HG03571 (cell line): ENCODE results near the gene CCDC102A.
"Not testable (repeated sequence)": the region's sequence is repeated elsewhere in the genome, so short reads cannot be mapped to it uniquely, and the experiment has no call there.

Experiments
- ATAC-seq: cut with Tn5 transposase; IDR thresholded peaks from one replicate; pipeline ENCODE4 v1.9.1; 2021; ENCODE audit not compliant: unreplicated experiment

Gene CCDC102A

GRCh38 chr16:57503366-57503765, 33.0 kb downstream of the CCDC102A start:
- no peak for ATAC-seq

- ATAC-seq, result no peak
Measured at GRCh38 chr16:57502048-57502775, 34.2 kb downstream of the CCDC102A start.

DNA sequence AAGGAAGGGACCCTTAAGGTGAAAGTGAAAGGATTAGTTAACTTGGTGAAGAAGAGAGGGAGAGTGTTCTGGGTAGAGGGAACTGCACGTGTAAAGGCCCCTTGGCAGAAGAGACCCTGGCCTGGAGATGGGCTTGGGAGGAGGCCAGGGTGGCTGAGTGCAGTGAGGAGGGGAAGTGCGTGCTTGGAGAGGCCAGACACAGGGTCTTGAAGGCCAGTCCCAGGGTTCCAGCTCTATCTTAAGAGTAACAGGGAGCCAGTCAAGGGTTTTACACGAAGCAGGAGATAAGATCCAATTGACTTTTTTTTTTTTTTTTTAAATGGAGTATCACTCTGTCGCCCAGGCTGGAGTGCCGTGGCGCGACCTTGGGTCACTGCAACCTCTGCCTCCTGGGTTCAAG, 34.9 kb downstream of the CCDC102A start:
- ATAC-seq, result no peak

- no peak for ATAC-seq
Measured at GRCh38 chr16:57500578-57501111, 35.7 kb downstream of the CCDC102A start.

DNA sequence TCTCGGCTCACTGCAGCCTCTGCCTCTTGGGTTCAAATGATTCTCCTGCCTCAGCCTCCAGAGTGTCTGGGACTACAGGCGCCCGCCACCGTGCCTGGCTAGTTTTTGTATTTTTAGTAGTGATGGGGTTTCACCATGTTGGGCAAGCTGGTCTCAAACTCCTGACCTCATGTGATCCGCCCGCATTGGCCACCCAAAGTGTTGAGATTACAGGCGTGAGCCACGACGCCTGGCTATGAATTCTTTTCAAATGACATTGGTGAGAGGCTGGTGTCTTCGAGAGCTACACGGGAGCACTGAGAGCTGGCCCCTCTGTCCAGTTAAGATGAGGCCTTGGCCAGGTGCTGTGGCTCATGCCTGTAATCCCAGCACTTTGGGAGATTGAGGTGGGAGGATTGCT, 36.4 kb downstream of the CCDC102A start:
- not testable (repeated sequence) for ATAC-seq

GRCh38 chr16:57498031-57498430, 38.3 kb downstream of the CCDC102A start:
- no peak for ATAC-seq

DNA sequence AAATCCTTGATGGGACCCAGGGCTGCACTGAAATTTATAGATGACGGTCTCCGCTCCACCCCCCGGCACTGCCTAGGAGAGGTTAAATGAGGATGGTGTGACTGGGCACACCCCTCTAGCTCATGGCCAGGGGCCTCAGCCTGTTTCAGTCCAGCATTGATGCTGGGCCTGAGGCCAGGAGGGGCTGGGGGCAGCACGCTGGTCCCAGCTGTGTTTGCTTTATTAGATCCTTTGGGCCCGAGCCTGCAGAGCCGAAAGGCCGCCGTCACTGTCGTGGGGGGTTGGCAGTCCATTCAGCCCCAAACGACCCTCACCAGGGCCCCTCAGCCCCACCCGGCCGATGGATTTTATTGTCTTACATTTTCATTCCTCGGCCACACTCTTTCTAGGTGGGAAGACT, 39.2 kb downstream of the CCDC102A start:
- no peak for ATAC-seq

- no peak for ATAC-seq
Measured at GRCh38 chr16:57493767-57494166, 42.6 kb downstream of the CCDC102A start.

DNA sequence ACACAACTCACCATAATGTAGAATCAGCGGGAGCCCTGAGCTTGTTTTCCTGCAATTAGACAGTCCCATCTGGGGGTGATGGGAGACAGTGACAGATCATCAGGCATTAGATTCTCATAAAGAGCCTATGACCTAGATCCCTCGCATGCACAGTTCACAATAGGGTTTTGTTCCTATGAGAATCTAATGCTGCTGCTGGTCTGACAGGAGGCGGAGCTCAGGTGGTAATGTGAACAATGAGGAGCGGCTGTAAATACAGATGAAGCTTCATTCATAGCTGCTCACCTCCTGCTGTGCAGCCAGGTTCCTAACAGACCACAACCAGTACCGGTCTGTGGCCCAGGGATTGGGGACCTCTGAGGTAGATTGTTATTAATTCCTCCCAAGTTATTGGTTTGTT, 47.1 kb downstream of the CCDC102A start:
- no peak for ATAC-seq

DNA sequence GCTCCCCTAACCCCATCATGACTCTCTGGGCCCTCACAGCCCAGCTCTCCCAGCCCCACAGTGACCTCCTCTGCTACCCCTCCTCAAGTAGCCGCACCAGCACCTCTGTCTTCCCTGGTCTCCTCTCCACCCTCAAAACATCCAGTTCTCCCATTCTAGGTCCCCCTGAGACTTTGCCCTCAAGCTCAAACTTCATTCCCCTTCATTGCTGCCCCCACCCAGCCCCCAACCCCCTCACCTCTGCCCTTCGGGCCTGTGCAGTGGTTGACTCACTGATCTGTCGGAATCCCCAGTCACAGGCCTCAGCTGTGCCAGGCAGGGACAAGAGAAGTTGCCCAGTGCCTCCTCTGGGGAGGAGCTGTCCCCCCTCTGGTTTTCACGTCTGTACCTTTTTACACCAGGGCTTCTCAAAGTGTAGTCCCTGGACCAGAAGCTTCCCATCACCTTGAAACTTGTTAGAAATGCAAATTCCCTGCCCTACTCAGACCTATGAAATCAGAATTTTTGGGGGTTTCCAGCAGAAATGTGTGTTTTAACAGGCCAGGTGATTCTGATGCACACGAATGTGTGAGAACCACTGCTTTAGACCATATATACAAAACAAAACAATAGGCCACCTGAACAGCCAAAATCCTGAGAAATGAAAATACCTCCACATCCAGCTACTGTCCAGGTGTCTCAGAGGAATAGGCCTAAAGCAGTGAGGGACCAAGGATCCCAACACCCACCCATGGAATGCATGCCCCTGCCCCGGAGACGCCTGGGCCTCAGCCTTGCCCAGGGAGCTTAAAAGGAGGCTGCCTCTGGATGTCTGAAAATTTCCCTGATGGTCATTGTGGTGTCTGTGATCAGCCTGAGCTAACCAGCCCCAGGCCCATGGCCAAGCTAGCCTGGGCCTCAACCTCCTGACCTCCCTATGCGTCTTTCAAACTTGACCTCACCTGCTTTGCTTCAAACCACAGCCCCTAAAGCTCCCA, 49.2 kb downstream of the CCDC102A start:
- no peak for ATAC-seq

DNA sequence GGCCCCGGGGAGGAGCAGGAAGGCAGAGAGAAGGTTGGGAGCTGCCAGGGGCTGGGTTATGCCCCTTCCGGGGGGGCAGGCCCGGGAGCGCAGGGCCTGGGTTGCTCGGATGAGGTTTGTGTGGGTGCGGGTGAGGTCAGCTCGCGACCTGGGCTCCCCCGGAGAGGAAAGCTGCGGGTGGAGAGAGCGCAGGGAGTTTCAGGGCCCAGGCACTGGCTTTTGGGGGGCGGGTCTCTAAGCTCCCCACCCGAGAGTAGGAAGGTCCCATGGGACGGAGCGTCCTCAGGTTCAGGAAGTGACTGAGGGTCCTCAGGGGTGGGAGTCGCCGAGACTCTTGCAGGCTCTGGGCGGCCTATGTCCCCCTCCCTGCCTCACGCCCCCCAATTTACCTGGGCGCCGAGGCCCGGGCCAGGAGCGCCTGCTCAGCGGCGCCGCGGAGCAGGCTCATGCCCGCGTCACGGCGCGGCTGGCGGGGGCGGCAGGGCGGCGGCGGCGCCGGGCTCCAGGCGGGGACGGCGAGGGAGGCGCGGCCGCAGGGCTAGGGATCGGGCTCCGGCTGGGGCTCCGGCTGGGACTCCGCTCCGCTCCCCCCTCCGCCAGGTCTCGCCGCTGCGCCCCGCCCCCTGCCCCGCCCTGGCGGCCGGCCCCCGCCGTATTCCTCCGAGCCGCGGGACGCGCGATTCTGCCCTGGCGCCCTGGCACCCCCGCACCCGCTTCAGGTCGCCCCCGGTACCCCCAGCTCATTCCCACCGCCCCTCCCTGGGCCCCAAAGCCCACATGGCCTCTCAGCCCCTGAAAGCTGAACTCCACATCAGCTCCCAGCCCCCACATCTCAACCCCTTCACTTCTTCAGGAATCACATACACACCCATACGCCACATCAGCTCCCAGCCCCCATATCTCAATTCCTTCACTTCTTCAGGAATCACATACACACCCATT, 50.2 kb downstream of the CCDC102A start, which contains the start of gene DOK4:
Gene DOK4 (minus strand): TSS at position 578 of the 942 bp plus-strand sequence. CDS start 6,986 bp downstream, outside the sequence.
- peak; percentile 80 for ATAC-seq

DNA sequence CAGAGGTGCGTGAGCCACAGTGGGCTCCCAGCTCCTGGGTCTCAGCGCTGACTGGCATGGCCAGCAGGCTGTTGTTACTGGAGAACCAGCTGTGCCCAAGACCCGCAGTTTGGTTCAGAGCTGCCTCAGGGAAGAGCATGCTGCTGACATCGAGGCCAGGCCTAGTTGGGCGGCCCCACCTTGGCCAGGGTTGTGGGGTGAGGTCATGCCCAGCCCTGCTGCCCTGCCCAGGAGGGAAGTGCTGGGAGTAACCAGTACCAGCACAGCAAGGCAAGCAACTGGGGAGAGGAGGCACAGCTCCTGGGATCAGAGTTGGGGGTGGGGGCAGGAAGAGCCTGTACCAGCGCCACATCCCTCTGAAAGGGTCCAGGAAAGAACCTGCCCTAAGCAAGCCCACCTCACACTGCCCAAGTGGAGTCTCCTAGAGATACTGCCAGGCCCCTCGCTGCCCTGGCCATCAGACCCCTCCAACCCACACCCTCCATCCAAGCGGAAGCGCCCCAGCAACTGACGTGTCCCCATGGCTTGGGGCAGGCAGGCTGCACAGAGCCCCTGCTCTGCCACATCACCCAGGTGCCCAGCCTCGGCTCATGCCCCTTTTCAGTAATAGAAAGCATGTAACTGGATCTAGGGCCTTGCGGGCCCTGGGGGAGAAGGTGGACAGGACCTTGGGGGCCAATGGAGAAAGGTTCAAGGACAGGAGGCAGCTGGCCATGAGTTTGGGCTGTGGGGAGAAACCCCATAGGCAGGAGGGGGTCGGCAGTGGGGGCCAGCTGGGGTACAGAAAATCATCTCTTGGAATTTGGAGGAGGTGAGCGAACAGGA, 51.1 kb downstream of the CCDC102A start:
- ATAC-seq, result no peak

DNA sequence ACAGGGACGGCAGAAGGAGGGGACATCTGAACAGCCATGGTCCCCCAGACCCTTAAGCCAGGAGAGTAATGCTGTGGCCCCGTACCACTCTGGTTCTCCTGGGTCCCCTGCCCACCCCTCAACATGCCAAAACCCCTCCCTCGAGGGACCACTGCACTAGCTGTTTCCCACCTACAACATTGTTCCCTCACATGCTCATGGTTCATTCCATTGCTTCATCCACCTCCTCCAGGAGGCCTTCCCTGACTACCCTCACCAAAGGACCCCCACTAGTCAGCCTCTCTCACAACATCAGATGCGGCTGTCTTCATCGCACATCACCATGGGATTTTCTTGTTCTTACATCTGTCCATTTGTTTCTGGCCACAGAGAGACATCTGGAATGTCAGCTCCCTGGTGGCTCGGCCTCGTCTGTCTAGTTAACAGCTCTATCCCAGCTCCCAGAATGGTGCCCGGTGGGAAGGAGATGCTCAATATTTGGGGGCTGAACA, 51.8 kb downstream of the CCDC102A start:
- ATAC-seq, result no peak

- ATAC-seq, result no peak
Measured at GRCh38 chr16:57483725-57484514, 52.5 kb downstream of the CCDC102A start.

- no peak for ATAC-seq
Measured at GRCh38 chr16:57482845-57483545, 53.4 kb downstream of the CCDC102A start.

- ATAC-seq, result no peak
Measured at GRCh38 chr16:57481421-57481820, 55.0 kb downstream of the CCDC102A start.

DNA sequence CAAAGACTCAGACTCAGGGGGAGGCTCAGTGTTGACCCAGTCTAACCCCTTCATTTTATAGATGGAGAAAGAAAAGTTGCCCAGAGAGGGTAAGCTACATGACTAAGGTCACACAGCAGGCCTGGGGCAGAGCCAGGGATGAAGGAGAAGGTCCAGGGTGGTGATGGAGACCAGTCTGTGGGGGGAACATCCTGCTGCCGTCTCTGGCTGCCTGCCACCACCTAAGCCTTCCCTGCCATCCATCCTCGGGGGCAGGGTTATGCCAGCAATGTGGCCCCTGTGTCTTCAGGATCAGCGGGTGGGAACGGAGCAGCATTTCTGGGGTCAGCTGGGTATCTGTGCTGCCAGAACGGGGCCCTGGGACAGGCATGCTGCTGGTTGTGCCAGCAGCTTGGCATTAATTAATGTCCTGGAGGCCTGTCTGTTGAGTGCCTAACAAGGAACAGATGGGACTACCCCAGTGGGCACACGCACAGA, 55.6 kb downstream of the CCDC102A start:
- ATAC-seq, result no peak
